Measurements from ENCODE around the gene LRP5. TPM values are rescaled to one million over a fixed set of nuclear protein-coding genes. Genes with fewer than 3 reads are reported as not detected.
"Not testable (repeated sequence)": the region's sequence is repeated elsewhere in the genome, so short reads cannot be mapped to it uniquely, and the experiment has no call there.

The LRP5 gene
- total and polyA plus RNA-seq, 2 donors, result 10.1 to 22.1 TPM

- 65% methylated on average over 1 of the region's 1 CpG for WGBS
- Histone ChIP-seq H3K4me1 (ENCODE audit: control insufficient read depth in 2 of 2, insufficient read depth in 2 of 2, low read length in 2 of 2) (peaks cover 31% of the 10 kb centered on the region in 2 donors), H3K36me3 (ENCODE audit: control insufficient read depth in 2 of 2, insufficient read depth in 2 of 2, low read length in 1 of 2) (peaks cover 0 to 27% of the 10 kb centered on the region in 2 donors), H3K9me3 (ENCODE audit: control insufficient read depth in 2 of 2, insufficient read depth in 1 of 2, low read length in 1 of 2) (no peaks in the 10 kb centered on the region), H3K27ac (ENCODE audit: low read depth in 1 of 2, low read length in 1 of 2) (no peak overlapping the region), H3K4me3 (ENCODE audit: low read length in 2 of 2) (no peak overlapping the region), H3K27me3 (ENCODE audit: control insufficient read depth in 2 of 2, insufficient read depth in 1 of 2, low read length in 1 of 2) (no peaks in the 10 kb centered on the region)
- DNase-seq (ENCODE audit: low read depth in 6 of 9, low spot score in 9 of 9), result no peak
Observed at GRCh38 chr11:68469642-68470041, 157.3 kb downstream of the LRP5 start.

- H3K9me3 ChIP-seq (ENCODE audit: control insufficient read depth in 2 of 2, insufficient read depth in 1 of 2, low read length in 1 of 2), result no peaks in the 10 kb centered on the region
- peaks cover 31% of the 10 kb centered on the region in 2 donors for H3K4me1 ChIP-seq (ENCODE audit: control insufficient read depth in 2 of 2, insufficient read depth in 2 of 2, low read length in 2 of 2)
- 94% methylated on average over 4 of the region's 4 CpGs for WGBS
- H3K27ac ChIP-seq (ENCODE audit: low read depth in 1 of 2, low read length in 1 of 2), result no peak overlapping the region
- peaks cover 0 to 23% of the 10 kb centered on the region in 2 donors for H3K36me3 ChIP-seq (ENCODE audit: control insufficient read depth in 2 of 2, insufficient read depth in 2 of 2, low read length in 1 of 2)
- no peak for DNase-seq (ENCODE audit: low read depth in 6 of 9, low spot score in 9 of 9)
- H3K4me3 ChIP-seq (ENCODE audit: low read length in 2 of 2), result no peak overlapping the region
- no peaks in the 10 kb centered on the region for H3K27me3 ChIP-seq (ENCODE audit: control insufficient read depth in 2 of 2, insufficient read depth in 1 of 2, low read length in 1 of 2)
Observed at GRCh38 chr11:68470304-68470811, 158.0 kb downstream of the LRP5 start.

- no peaks in the 10 kb centered on the region for H3K27me3 ChIP-seq (ENCODE audit: control insufficient read depth in 2 of 2, insufficient read depth in 1 of 2, low read length in 1 of 2)
- H3K4me1 ChIP-seq (ENCODE audit: control insufficient read depth in 2 of 2, insufficient read depth in 2 of 2, low read length in 2 of 2), result peaks cover 31% of the 10 kb centered on the region in 2 donors
- H3K27ac ChIP-seq (ENCODE audit: low read depth in 1 of 2, low read length in 1 of 2), result no peak overlapping the region
- 55% methylated on average over 17 of the region's 17 CpGs for WGBS
- DNase-seq (ENCODE audit: low read depth in 6 of 9, low spot score in 9 of 9), result peak in 3 of 9 donors; percentile 32 to 66 (median 42)
- no peaks in the 10 kb centered on the region for H3K9me3 ChIP-seq (ENCODE audit: control insufficient read depth in 2 of 2, insufficient read depth in 1 of 2, low read length in 1 of 2)
- no peak overlapping the region for H3K4me3 ChIP-seq (ENCODE audit: low read length in 2 of 2)
- H3K36me3 ChIP-seq (ENCODE audit: control insufficient read depth in 2 of 2, insufficient read depth in 2 of 2, low read length in 1 of 2), result peaks cover 0 to 20% of the 10 kb centered on the region in 2 donors
Observed at GRCh38 chr11:68471360-68472340, 159.3 kb downstream of the LRP5 start.

- no peaks in the 10 kb centered on the region for H3K9me3 ChIP-seq (ENCODE audit: control insufficient read depth in 2 of 2, insufficient read depth in 1 of 2, low read length in 1 of 2)
- DNase-seq (ENCODE audit: low read depth in 6 of 9, low spot score in 9 of 9), result no peak
- H3K4me3 ChIP-seq (ENCODE audit: low read length in 2 of 2), result no peak overlapping the region
- WGBS, result 96% methylated on average over 2 of the region's 2 CpGs
- peaks cover 0 to 16% of the 10 kb centered on the region in 2 donors for H3K36me3 ChIP-seq (ENCODE audit: control insufficient read depth in 2 of 2, insufficient read depth in 2 of 2, low read length in 1 of 2)
- no peak overlapping the region for H3K27ac ChIP-seq (ENCODE audit: low read depth in 1 of 2, low read length in 1 of 2)
- no peaks in the 10 kb centered on the region for H3K27me3 ChIP-seq (ENCODE audit: control insufficient read depth in 2 of 2, insufficient read depth in 1 of 2, low read length in 1 of 2)
- peaks cover 31% of the 10 kb centered on the region in 2 donors for H3K4me1 ChIP-seq (ENCODE audit: control insufficient read depth in 2 of 2, insufficient read depth in 2 of 2, low read length in 2 of 2)
Observed at GRCh38 chr11:68472778-68473177, 160.4 kb downstream of the LRP5 start.

- DNase-seq (ENCODE audit: low read depth in 6 of 9, low spot score in 9 of 9), result no peak
- 98% methylated on average over 1 of the region's 1 CpG for WGBS
- Histone ChIP-seq H3K36me3 (ENCODE audit: control insufficient read depth in 2 of 2, insufficient read depth in 2 of 2, low read length in 1 of 2) (peaks cover 0 to 14% of the 10 kb centered on the region in 2 donors), H3K27ac (ENCODE audit: low read depth in 1 of 2, low read length in 1 of 2) (no peak overlapping the region), H3K27me3 (ENCODE audit: control insufficient read depth in 2 of 2, insufficient read depth in 1 of 2, low read length in 1 of 2) (no peaks in the 10 kb centered on the region), H3K9me3 (ENCODE audit: control insufficient read depth in 2 of 2, insufficient read depth in 1 of 2, low read length in 1 of 2) (peaks cover 0 to 1% of the 10 kb centered on the region in 2 donors), H3K4me3 (ENCODE audit: low read length in 2 of 2) (no peak overlapping the region), H3K4me1 (ENCODE audit: control insufficient read depth in 2 of 2, insufficient read depth in 2 of 2, low read length in 2 of 2) (peaks cover 31% of the 10 kb centered on the region in 2 donors)
Observed at GRCh38 chr11:68473693-68474092, 161.3 kb downstream of the LRP5 start.

GRCh38 chr11:68475626-68476025 lies 163.2 kb downstream of the LRP5 start:
- H3K27me3 ChIP-seq (ENCODE audit: control insufficient read depth in 2 of 2, insufficient read depth in 1 of 2, low read length in 1 of 2); DNase-seq (ENCODE audit: low read depth in 6 of 9, low spot score in 9 of 9); H3K27ac ChIP-seq (ENCODE audit: low read depth in 1 of 2, low read length in 1 of 2); H3K4me3 ChIP-seq (ENCODE audit: low read length in 2 of 2); H3K9me3 ChIP-seq (ENCODE audit: control insufficient read depth in 2 of 2, insufficient read depth in 1 of 2, low read length in 1 of 2): not testable (repeated sequence)
- Histone ChIP-seq H3K4me1 (ENCODE audit: control insufficient read depth in 2 of 2, insufficient read depth in 2 of 2, low read length in 2 of 2) (peaks cover 16 to 23% of the 10 kb centered on the region in 2 donors), H3K36me3 (ENCODE audit: control insufficient read depth in 2 of 2, insufficient read depth in 2 of 2, low read length in 1 of 2) (peaks cover 0 to 13% of the 10 kb centered on the region in 2 donors)
- 98% methylated on average over 27 of the region's 34 CpGs for WGBS

GRCh38 chr11:68479390-68479789 lies 167.0 kb downstream of the LRP5 start:
- peaks cover 0 to 6% of the 10 kb centered on the region in 2 donors for H3K36me3 ChIP-seq (ENCODE audit: control insufficient read depth in 2 of 2, insufficient read depth in 2 of 2, low read length in 1 of 2)
- H3K27ac ChIP-seq (ENCODE audit: low read depth in 1 of 2, low read length in 1 of 2), result no peak overlapping the region
- DNase-seq (ENCODE audit: low read depth in 6 of 9, low spot score in 9 of 9), result no peak
- 92% methylated on average over 3 of the region's 3 CpGs for WGBS
- no peaks in the 10 kb centered on the region for H3K4me1 ChIP-seq (ENCODE audit: control insufficient read depth in 2 of 2, insufficient read depth in 2 of 2, low read length in 2 of 2)
- no peaks in the 10 kb centered on the region for H3K27me3 ChIP-seq (ENCODE audit: control insufficient read depth in 2 of 2, insufficient read depth in 1 of 2, low read length in 1 of 2)
- peaks cover 0 to 6% of the 10 kb centered on the region in 2 donors for H3K9me3 ChIP-seq (ENCODE audit: control insufficient read depth in 2 of 2, insufficient read depth in 1 of 2, low read length in 1 of 2)
- no peak overlapping the region for H3K4me3 ChIP-seq (ENCODE audit: low read length in 2 of 2)

- Histone ChIP-seq H3K4me1 (ENCODE audit: control insufficient read depth in 2 of 2, insufficient read depth in 2 of 2, low read length in 2 of 2) (no peaks in the 10 kb centered on the region), H3K27ac (ENCODE audit: low read depth in 1 of 2, low read length in 1 of 2) (no peak overlapping the region), H3K4me3 (ENCODE audit: low read length in 2 of 2) (no peak overlapping the region), H3K36me3 (ENCODE audit: control insufficient read depth in 2 of 2, insufficient read depth in 2 of 2, low read length in 1 of 2) (peaks cover 0 to 6% of the 10 kb centered on the region in 2 donors), H3K9me3 (ENCODE audit: control insufficient read depth in 2 of 2, insufficient read depth in 1 of 2, low read length in 1 of 2) (peaks cover 0 to 6% of the 10 kb centered on the region in 2 donors), H3K27me3 (ENCODE audit: control insufficient read depth in 2 of 2, insufficient read depth in 1 of 2, low read length in 1 of 2) (no peaks in the 10 kb centered on the region)
- 93% methylated on average over 2 of the region's 2 CpGs for WGBS
- no peak for DNase-seq (ENCODE audit: low read depth in 6 of 9, low spot score in 9 of 9)
Observed at GRCh38 chr11:68480193-68480592, 167.8 kb downstream of the LRP5 start.

- no peak overlapping the region for H3K27ac ChIP-seq (ENCODE audit: low read depth in 1 of 2, low read length in 1 of 2)
- peaks cover 0 to 6% of the 10 kb centered on the region in 2 donors for H3K9me3 ChIP-seq (ENCODE audit: control insufficient read depth in 2 of 2, insufficient read depth in 1 of 2, low read length in 1 of 2)
- peaks cover 0 to 6% of the 10 kb centered on the region in 2 donors for H3K36me3 ChIP-seq (ENCODE audit: control insufficient read depth in 2 of 2, insufficient read depth in 2 of 2, low read length in 1 of 2)
- WGBS, result 78% methylated on average over 3 of the region's 3 CpGs
- DNase-seq (ENCODE audit: low read depth in 6 of 9, low spot score in 9 of 9), result no peak
- H3K27me3 ChIP-seq (ENCODE audit: control insufficient read depth in 2 of 2, insufficient read depth in 1 of 2, low read length in 1 of 2), result no peaks in the 10 kb centered on the region
- no peak overlapping the region for H3K4me3 ChIP-seq (ENCODE audit: low read length in 2 of 2)
- no peaks in the 10 kb centered on the region for H3K4me1 ChIP-seq (ENCODE audit: control insufficient read depth in 2 of 2, insufficient read depth in 2 of 2, low read length in 2 of 2)
Observed at GRCh38 chr11:68480852-68481510, 168.6 kb downstream of the LRP5 start.
